Measurements from ENCODE around the gene CDH26.

The CDH26 gene

GRCh38 chr20:59987135-59987534 is 28.9 kb downstream of the CDH26 start:
- DNase-seq: no peak

GRCh38 chr20:59988141-59988540 is 29.9 kb downstream of the CDH26 start:
- no peak for DNase-seq

GRCh38 chr20:59992526-59993084 is 34.4 kb downstream of the CDH26 start:
- no peak for DNase-seq

DNA sequence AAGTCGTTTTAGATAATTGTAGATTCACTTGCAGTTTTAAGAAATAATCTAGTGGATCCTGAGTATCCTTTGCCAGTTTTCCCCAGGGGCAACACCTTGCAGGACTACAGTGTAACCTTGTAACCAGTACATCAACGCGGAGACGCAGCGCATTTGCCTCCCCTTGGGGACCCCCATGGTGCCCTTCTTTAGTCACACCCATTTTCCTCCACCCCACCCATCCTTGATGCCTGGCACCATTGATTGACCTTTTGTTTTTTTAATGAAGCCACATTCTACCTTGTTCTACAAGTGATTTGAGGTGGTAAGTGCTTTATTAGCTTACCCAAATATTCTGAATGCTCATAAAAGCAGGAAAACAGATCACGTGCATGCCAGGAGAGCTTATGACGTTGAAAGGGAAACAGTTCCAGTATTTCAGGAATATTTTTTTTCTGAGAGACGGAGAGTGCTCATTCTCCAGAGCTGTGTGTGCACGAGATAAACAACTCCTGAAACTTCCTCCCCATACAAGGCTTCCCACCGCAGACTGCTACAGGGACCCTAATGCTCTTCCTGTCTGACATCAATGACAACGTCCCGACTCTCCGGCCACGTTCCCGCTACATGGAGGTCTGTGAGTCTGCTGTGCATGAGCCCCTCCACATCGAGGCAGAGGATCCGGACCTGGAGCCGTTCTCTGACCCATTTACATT is 35.7 kb downstream of the CDH26 start:
- DNase-seq: no peak

- DNase-seq: no peak
These were observed 36.5 kb downstream of the CDH26 start for GRCh38 chr20:59994697-59995122.

DNA sequence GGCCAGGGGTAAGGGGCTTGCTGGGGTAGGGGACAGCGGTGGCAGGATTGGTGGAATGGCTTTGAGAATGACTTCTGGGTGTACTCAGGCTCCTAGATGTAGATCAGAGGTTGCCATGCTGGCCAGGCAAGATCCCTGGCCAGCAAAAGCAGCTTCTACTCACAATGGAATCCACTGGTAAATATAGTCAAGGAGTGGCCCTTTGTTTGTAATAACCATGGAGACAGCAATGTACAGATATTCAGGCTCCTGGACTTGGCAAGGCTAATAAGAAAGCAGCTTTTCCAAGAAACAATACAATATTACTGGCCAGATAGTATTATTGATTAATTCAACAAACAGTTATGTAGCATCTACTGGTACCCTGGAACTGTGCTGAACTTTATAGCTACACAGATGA is 37.9 kb downstream of the CDH26 start:
- no peak for DNase-seq

DNA sequence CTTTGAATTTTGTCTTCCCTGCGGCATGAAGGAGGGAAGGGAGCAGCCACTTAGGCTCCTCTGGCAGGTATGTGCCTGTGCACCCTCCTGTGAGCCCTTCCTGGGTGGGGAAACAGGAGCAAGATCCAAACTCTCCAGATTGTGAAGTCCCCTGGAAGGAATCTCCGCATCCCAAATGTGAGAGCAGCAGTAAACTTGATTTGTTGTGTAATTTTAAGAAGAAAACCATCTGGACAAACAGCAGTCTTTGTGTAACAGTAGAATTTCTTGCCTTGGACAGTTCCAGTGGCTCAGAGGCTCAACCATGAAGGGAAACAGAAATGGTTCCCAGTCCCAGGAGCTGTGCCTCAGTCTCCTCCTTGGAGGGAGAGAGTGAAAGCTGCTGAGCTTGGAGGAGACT is 39.7 kb downstream of the CDH26 start:
- no peak for DNase-seq

DNA sequence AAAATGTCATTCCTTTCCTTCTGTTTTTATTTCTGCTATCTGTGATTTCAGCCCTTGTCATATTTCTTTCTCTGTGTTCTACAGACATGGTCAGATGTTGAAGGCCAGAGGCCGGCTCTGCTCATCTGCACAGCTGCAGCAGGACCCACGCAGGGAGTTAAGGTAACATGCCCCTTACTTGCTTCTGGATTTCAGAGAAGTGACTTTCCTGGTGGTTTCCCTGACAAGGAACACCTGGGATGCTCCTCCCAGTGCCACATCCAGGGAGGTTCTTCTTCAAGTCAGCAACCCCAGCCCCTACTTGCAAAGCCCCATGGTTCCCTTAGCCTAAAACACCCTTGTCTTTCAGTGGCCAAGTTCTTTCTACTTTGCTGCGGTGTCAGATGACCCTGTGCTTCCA is 41.3 kb downstream of the CDH26 start:
- no peak for DNase-seq

GRCh38 chr20:60000271-60001042 is 42.2 kb downstream of the CDH26 start:
- no peak for DNase-seq

DNA sequence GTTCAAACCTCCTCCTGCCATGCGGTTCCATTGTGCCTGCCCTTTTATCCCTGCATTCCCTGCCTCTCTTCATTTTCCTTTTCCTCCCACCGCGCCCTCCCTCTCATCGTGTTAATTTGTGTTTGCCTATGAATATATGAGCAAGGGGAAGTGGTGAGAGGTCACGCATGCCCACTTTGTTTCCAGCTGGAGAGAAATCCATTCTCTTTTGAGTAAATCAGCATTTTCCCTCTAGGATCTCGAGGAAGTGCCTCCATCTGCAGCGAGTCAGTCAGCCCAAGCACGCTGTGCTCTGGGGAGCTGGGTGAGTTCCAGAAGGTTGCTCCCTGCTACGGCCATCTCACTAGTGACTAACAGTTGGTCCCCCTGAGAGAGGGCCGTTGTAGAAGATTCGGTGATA is 42.9 kb downstream of the CDH26 start:
- no peak for DNase-seq

GRCh38 chr20:60003776-60004175 is 45.6 kb downstream of the CDH26 start:
- no peak for DNase-seq

DNA sequence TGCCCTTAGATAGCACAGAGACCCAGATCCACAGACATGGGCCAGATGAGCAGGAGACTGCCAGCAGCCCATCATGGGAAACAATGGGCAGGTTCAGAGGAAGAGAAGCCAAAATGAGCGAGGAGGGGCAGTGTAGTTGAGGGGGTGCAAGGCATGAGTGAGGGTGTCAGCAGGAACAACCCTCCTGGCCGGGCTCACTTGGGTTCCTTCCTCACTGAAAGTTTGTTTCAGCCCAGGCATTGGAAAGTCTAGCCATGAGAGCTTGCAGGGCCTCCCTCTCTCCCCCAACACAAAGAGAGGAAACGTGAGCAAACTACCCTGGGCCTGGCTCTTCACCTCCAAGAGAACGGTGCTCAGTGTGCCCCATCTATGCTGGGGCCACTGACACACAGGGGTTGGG is 48.0 kb downstream of the CDH26 start:
- DNase-seq: no peak

DNA sequence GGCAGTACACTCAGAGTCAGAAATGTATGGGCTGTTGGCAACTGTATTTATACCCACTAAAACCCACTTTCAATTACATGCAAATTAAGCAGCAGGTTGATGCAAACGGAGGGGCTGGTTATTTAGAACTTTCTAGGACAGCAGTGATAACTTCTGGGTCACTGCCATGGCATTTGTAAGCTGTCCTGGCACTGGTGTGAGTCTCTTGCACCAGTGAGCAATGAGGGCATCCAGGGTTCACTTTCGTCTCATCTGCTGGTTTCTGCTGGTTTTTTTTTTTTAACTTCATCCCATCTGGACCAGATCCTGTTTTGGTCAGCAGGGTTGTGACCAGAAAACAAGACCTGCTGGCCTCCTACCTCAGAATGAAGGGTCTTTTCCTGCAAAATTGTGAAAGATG is 49.2 kb downstream of the CDH26 start:
- DNase-seq: no peak

GRCh38 chr20:60008130-60008808 is 50.0 kb downstream of the CDH26 start:
- DNase-seq: no peak

DNA sequence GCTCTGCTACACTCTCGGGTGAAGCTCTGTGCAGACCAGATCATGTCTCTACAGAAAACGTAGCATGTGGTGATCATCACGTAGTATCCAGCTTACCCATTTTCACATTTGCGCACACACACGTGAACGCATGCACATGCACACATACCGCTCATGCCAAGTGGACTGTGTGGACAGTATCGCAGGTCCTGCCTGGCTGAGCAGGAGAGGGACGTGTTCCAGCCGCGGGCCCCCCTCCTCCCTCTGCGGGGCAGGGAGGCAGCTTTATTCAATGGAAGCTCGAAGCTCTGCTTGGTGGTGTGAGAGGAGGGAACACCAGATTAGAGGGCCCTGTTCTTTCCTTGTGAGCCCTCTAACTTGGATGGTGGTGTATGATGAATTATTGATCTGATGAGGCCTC is 51.1 kb downstream of the CDH26 start:
- no peak for DNase-seq

DNA sequence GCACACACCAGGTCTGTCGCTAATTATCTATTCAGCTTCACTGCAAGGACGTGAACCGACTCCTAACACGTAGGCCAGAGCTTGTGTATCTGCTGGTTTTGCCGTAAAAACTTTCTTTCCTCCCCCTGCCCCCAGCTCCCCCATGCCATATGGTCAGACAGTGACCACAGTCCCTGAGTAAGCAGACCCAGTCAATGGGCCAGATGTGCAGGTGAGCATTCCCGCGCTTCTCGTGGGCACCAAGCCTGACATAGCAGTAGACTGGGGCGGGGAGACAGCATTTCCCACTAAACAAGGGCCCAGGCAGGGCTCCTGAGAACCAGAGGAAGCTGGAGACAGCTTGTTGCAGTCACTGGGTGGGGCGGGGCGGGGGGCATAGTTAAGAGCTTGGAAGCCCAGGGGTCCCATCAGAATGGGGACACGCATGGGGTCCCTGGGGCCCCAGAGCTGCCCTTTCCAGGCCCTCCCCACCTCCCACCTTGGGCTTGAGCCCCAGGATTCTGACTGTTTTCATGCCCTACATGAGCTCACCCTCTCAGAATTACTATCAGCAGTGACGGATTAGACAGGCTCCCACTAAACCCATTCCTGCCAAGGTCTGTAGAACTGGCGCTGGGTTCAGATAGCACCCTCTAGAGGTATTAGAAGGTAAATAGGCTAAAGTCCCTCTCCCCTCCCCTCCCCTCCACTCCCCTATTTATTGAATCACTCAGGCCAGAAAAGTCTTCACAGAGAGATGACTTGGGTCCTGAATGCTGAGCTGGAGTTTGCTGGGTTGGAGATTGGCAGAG is 51.8 kb downstream of the CDH26 start:
- DNase-seq: no peak

- DNase-seq: no peak
These were observed 52.7 kb downstream of the CDH26 start for GRCh38 chr20:60010689-60011458.

DNA sequence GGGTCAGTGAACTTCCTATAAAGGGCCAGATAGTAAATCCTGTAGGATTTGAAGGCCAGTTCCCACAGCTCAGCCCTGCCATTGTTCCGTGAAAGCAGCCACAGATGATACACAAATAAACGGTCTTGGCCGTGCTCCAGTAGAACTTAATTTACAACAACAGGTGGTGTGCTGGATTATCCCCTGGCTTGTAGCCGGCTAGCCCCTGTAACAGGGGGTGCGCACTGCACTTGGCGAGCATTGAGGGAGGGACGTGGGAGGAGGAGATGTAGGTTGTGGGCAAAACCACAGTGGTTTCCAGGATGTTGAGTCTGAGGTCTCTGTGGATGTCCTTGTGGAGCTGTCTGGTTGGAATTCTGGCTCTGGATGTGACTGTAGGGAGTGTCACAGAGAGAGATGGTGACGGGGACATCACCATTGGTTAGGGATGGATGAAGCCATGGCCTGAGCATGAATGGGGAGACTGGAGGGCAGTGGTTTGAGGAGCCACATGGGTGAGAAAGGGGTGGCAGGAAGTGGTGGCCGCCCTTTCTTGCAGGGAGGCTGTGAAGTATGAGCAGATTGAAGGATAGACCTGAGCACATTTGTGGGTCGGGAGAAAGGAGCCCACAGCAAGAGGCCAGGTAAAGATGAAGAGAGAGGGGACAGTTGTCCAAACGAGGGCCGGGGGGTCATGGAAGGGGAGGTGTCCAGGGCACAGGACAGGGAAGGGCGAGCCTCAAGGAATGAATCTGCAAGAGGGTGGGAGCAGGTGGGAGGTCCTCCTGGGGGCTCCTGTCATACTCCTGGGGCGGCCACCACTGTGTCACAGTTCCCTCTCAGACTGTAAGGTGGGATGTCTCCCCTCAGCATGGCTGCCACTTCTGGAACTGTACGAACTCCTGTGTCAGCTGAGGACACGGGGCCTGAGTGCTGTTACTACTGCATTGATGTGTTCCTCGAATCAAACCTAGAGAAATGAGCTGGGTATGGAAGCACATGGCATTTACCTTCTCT is 53.6 kb downstream of the CDH26 start:
- DNase-seq: no peak

- DNase-seq: no peak
These were observed 55.3 kb downstream of the CDH26 start for GRCh38 chr20:60013296-60014139.

DNA sequence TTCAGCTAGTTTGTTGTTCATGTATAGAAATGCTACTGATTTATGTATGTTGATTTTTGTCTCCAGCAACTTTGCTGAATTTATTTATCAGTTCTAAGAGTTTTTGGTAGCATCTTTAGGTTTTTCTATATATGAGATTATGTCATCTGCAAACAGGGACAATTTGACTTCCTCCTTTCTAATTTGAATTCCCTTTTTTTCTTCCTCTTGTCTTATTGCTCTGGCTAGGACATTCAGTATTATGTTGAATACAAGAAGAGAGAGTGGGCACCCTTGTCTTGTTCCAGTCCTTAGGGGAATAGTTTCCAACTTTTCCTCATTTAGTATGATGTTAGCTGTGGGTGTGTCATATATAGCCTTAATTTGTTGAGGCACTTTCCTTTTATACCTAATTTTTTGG is 58.2 kb downstream of the CDH26 start:
- no peak for DNase-seq
